GM23248 (cell line): Measurements from ENCODE around the gene HSP90AB1. TPM values are rescaled to one million over a fixed set of nuclear protein-coding genes. Genes with fewer than 3 reads are reported as not detected.

ENCODE experiments used
- DNase-seq: peaks from one replicate; pipeline ENCODE4 v3.0.0-alpha.2; 2015
- H2AFZ ChIP-seq: fragments of 200-600 bp; sonication (generic); 2 replicates; pipeline ENCODE4 v1.6.1; 2016; ENCODE audit warnings: antibody characterized with exemption
- H3F3A ChIP-seq: fragments of 200-600 bp; sonication (generic); 2 replicates; pipeline ENCODE4 v1.6.1; 2016; ENCODE audit warnings: mild to moderate bottlenecking, antibody characterized with exemption, mixed run types; ENCODE audit not compliant: insufficient read depth
- H3K27ac ChIP-seq: fragments of 200-600 bp; sonication (generic); 2 replicates; pipeline ENCODE4 v1.5.1; 2016; ENCODE audit warnings: mild to moderate bottlenecking
- H3K27me3 ChIP-seq: fragments of 200-600 bp; sonication (generic); replicated peaks from 2 replicates; pipeline ENCODE4 v1.6.1; 2016; ENCODE audit warnings: mild to moderate bottlenecking; ENCODE audit not compliant: insufficient read depth
- H3K36me3 ChIP-seq: fragments of 200-600 bp; sonication (generic); 2 replicates; pipeline ENCODE4 v1.6.1; 2016; ENCODE audit warnings: low read depth, mild to moderate bottlenecking
- H3K4me1 ChIP-seq: fragments of 200-600 bp; sonication (generic); 2 replicates; pipeline ENCODE4 v1.6.1; 2016; ENCODE audit warnings: mild to moderate bottlenecking; ENCODE audit not compliant: insufficient read depth
- H3K4me2 ChIP-seq: fragments of 200-600 bp; sonication (generic); one replicate; pipeline ENCODE4 v1.6.1; 2016; ENCODE audit warnings: mild to moderate bottlenecking; ENCODE audit not compliant: unreplicated experiment
- H3K4me3 ChIP-seq: fragments of 200-600 bp; sonication (generic); 2 replicates; pipeline ENCODE4 v1.5.1; 2016; ENCODE audit warnings: mild to moderate bottlenecking
- H3K79me2 ChIP-seq: fragments of 200-600 bp; sonication (generic); 2 replicates; pipeline ENCODE4 v1.6.1; 2016; ENCODE audit warnings: mild to moderate bottlenecking; ENCODE audit not compliant: insufficient read depth
- H3K9ac ChIP-seq: fragments of 200-600 bp; sonication (generic); 2 replicates; pipeline ENCODE4 v1.6.1; 2016; ENCODE audit warnings: mild to moderate bottlenecking
- H3K9me2 ChIP-seq: fragments of 200-600 bp; sonication (generic); 2 replicates; pipeline ENCODE4 v1.6.1; 2016; ENCODE audit warnings: mixed run types, mild to moderate bottlenecking, moderate library complexity; ENCODE audit not compliant: insufficient read depth
- H3K9me3 ChIP-seq: fragments of 200-600 bp; sonication (generic); one replicate; pipeline ENCODE4 v1.6.1; 2017; ENCODE audit warnings: low read depth
- H4K20me1 ChIP-seq: fragments of 200-600 bp; sonication (generic); 2 replicates; pipeline ENCODE4 v1.6.0; 2016; ENCODE audit not compliant: insufficient read depth
- EZH2 ChIP-seq: fragments of 200-600 bp; sonication (generic); IDR thresholded peaks from 2 replicates; pipeline ENCODE4 v1.6.1; 2018; ENCODE audit warnings: antibody characterized with exemption, mild to moderate bottlenecking; ENCODE audit not compliant: insufficient read depth, poor library complexity, severe bottlenecking
- EZH2phosphoT487 ChIP-seq: fragments of 200-600 bp; sonication (generic); IDR thresholded peaks from 2 replicates; pipeline ENCODE4 v1.6.1; 2018; ENCODE audit warnings: antibody characterized with exemption, moderate library complexity, mild to moderate bottlenecking, low read depth; ENCODE audit not compliant: insufficient read depth
- WGBS, 2 experiments: methylation state at CpG; one replicate each; pipeline ENCODE4 v1.1.6; 2015 to 2017; ENCODE audit warnings: low lambda C conversion rate in 2 of 2, low coverage in 1 of 2; ENCODE audit errors: missing lambda C conversion rate in 2 of 2; 5-methylcytosine and 5-hydroxymethylcytosine counted together
- in situ Hi-C: fragments of 300-500 bp; cut with MboI; formaldehyde crosslinking; loops from 2 replicates; pipeline ENCODE4 v1.15.0; 2020
- polyA plus RNA-seq: library from polyadenylated mRNA; unstranded; fragments of >200 nt; fragmentation: Nextera tagmentation; extraction: Ambion mirVana; gene quantifications from 2 replicates; pipeline ENCODE4 v1.2.1, GENCODE V29; 2016
- total RNA-seq: library from RNA; depleted of rRNA; stranded (reverse); fragments of >200 nt; shearing (Covaris generic); gene quantifications from 2 replicates; pipeline ENCODE4 v1.2.3, GENCODE V29; 2014

HSP90AB1 gene
- total and polyA plus RNA-seq, 2 experiments from 2014 or later = 392 to 732 TPM

DNA sequence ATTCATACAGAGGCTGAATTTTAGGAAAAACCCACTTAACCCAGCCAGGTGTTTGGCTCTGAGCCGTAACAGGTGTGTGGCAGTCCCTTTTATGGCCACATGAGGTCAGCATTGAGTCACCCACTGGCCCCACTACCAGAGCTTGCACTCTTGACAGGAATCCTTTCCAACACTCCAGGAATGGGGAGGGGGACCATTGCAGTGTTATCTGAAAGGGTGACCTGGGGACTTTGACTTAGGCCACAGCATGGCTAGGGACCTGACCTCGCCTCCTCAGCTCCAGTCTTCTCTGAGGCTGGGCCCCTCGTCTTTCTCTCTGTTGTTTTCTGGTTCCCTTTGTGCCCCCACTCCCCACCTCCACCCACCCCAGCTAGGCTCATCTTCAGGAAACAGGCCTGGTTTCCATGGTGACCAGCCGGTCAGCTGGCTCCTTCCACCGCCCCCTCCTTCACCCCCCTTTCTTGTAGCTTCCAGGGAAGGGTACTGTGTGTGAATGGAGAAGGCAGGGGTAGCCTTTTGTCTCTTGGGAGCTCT, 21.3 kb downstream of the HSP90AB1 start:
- H3K79me2 ChIP-seq = peaks cover 15% of the 10 kb centered on the region
- H4K20me1 ChIP-seq = no peaks in the 10 kb centered on the region
- no peak overlapping the region for H3K4me2 ChIP-seq
- H3K4me3 ChIP-seq = no peak overlapping the region
- no peak overlapping the region for H3K9ac ChIP-seq
- H3K27ac ChIP-seq = no peak overlapping the region
- TF ChIP-seq EZH2phosphoT487 (no peak), EZH2 (no peak)
- no peaks in the 10 kb centered on the region for H3K9me3 ChIP-seq
- peaks cover 32% of the 10 kb centered on the region for H3K27me3 ChIP-seq
- in situ Hi-C loops = no loop called here
- H3K4me1 ChIP-seq = peaks cover 16% of the 10 kb centered on the region
- H3K9me2 ChIP-seq = no peaks in the 10 kb centered on the region
- 0 to 20% methylated on average over 3 to 5 of the region's 5 CpGs for WGBS, 2 experiments
- H3F3A ChIP-seq = no peaks in the 10 kb centered on the region
- peak; percentile 45 for DNase-seq
- no peaks in the 10 kb centered on the region for H3K36me3 ChIP-seq
- H2AFZ ChIP-seq = no peak overlapping the region

DNA sequence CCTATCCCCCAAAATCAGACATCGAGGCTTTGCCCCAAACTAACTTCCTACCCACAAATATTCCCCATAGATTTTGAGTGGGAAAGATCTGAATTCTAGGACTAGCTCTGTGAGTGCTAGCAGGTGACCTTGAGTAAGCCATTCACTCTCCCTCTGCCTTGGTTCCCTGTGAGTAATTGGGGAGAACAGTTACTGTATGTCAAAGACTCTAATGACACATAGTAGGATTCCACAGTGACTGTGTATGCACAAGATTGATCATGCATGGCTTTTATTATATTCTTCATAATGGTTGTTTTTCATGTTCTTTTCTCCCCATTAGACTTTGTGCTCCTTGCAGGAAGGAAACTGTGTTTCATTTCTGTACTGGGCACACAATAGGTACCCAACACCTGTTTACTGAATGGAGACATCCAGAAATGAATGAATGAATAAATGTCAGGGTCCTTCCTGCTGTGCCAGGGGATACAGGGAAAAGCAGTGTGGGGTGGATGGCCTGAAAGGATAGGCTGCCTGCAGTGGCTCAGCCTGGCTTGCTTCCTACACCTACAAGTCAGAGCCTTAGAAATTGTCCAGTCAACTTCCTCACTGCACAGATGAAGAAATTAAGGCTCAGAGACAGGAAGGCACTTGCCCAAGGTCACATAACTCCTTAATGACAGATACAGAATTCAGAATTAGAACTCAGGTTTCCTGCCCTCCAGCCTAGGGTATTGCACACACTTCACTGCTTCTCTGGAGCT, 22.4 kb downstream of the HSP90AB1 start:
- H4K20me1 ChIP-seq = no peaks in the 10 kb centered on the region
- no peak overlapping the region for H3K4me2 ChIP-seq
- peaks cover 3% of the 10 kb centered on the region; the same call in 1 of the 2 replicates for H3K79me2 ChIP-seq
- no peak for DNase-seq
- H3F3A ChIP-seq = no peaks in the 10 kb centered on the region
- no peaks in the 10 kb centered on the region for H3K36me3 ChIP-seq
- no peaks in the 10 kb centered on the region for H3K9me3 ChIP-seq
- H3K9ac ChIP-seq = no peak overlapping the region
- H3K27ac ChIP-seq = no peak overlapping the region
- in situ Hi-C loops = no loop called here
- peaks cover 4% of the 10 kb centered on the region for H3K4me1 ChIP-seq
- TF ChIP-seq EZH2 (no peak), EZH2phosphoT487 (no peak)
- WGBS, 2 experiments = 53 to 81% methylated on average over 1 of the region's 1 CpG
- H2AFZ ChIP-seq = no peak overlapping the region
- H3K4me3 ChIP-seq = no peak overlapping the region
- peaks cover 35% of the 10 kb centered on the region for H3K27me3 ChIP-seq
- H3K9me2 ChIP-seq = no peaks in the 10 kb centered on the region

- Histone ChIP-seq H3K9me2 (no peaks in the 10 kb centered on the region), H3K27ac (no peak within 1 kb of the TSS), H4K20me1 (no peaks in the 10 kb centered on the region), H3K79me2 (no peaks in the 10 kb centered on the region), H2AFZ (no peak within 1 kb of the TSS), H3K4me1 (no peaks in the 10 kb centered on the region), H3K27me3 (peaks cover 38% of the 10 kb centered on the region), H3K4me2 (no peak within 1 kb of the TSS), H3K36me3 (no peaks in the 10 kb centered on the region), H3K9ac (no peak within 1 kb of the TSS), H3K9me3 (no peaks in the 10 kb centered on the region), H3K4me3 (no peak within 1 kb of the TSS), H3F3A (no peaks in the 10 kb centered on the region)
- 33 to 50% methylated on average over 11 to 21 of the region's 29 CpGs for WGBS, 2 experiments
- in situ Hi-C loops = loop anchor here (5.0 kb wide), 1 partner anchor 67 kb away; no protein-coding TSS in a partner anchor
- TF ChIP-seq EZH2phosphoT487 = 0 out of 2 replicates have a peak, but pooled peaks have one; percentile 43
- TF ChIP-seq EZH2 = peak; percentile 89
- DNase-seq = no peak
Observed at GRCh38 chr6:44269921-44270525, 23.1 kb downstream of the HSP90AB1 start, which contains the start of gene TMEM151B. TMEM151B (plus strand) TSS chr6:44270450; CDS start chr6:44270743, 293 bp downstream.

DNA sequence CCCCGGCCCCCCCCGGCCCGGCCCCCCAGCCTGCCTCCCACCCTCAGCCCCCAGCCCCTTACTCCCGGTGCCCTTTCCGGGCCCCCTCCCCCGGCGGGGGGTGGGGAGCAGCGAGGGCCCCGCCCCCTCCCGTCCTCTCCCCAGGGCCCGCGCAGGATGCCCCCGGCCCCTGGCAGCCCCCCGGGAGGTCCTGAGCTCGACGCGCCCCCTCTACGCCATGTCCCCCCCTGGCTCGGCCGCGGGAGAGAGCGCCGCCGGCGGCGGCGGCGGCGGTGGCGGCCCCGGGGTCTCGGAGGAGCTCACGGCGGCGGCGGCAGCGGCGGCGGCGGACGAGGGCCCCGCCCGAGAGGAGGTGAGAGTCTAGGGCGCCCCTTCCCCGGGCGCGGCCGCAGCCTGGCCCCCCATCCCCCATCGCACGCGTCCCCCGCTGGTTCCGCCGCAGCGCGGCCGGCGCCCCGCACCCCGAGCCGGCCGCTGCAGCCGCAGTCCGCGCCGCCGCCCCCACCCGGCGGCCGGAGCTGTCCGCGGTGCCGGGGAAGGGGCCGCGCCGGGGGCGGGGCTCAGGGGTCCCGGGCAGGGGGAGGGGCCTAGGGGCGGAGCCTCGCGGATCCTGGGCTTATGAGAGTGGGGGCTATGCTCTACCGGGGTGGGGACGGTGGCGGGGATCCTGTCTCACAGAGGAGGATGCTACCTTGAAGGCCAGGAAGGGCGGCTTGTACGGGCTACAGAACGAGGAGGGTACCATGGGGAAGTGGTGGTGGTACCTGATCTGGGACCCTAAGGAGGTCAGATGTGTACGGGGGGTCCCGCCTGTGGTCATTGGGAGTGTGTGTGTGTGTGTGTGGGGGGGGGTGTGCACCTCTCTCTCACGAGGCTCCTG, 23.9 kb downstream of the HSP90AB1 start:
- no peak overlapping the region for H3K27ac ChIP-seq
- no peak for DNase-seq
- H3K36me3 ChIP-seq = no peaks in the 10 kb centered on the region
- no peaks in the 10 kb centered on the region for H4K20me1 ChIP-seq
- no peaks in the 10 kb centered on the region for H3K9me2 ChIP-seq
- H3F3A ChIP-seq = no peaks in the 10 kb centered on the region
- 0 to 3% methylated on average over 4 to 58 of the region's 90 CpGs for WGBS, 2 experiments
- TF ChIP-seq EZH2phosphoT487 = no peak
- TF ChIP-seq EZH2 = no peak
- no peaks in the 10 kb centered on the region for H3K79me2 ChIP-seq
- in situ Hi-C loops = loop anchor here (5.0 kb wide), 1 partner anchor 67 kb away; no protein-coding TSS in a partner anchor
- no peak overlapping the region for H3K9ac ChIP-seq
- H3K4me2 ChIP-seq = no peak overlapping the region
- peaks cover 38% of the 10 kb centered on the region for H3K27me3 ChIP-seq
- no peaks in the 10 kb centered on the region for H3K4me1 ChIP-seq
- no peak overlapping the region for H2AFZ ChIP-seq
- H3K4me3 ChIP-seq = no peak overlapping the region
- no peaks in the 10 kb centered on the region for H3K9me3 ChIP-seq
